Measurements from ENCODE around the gene CCT8L2.
"Not testable (repeated sequence)": the region's sequence is repeated elsewhere in the genome, so short reads cannot be mapped to it uniquely, and the experiment has no call there.

CCT8L2 gene

GRCh38 chr22:16555077-16555994, 37.3 kb downstream of the CCT8L2 start:
- not testable (repeated sequence) for H3K9ac ChIP-seq (ENCODE audit: low read length); H2BK120ac ChIP-seq (ENCODE audit: insufficient read depth, low read length, poor library complexity); H2BK12ac ChIP-seq (ENCODE audit: low read length); H3K27me3 ChIP-seq (ENCODE audit: insufficient read depth, low read length); H3K18ac ChIP-seq (ENCODE audit: low read length); H4K12ac ChIP-seq (ENCODE audit: low read depth, low read length); DNase-seq; H2AFZ ChIP-seq (ENCODE audit: insufficient read depth, low read length, poor library complexity); H3K79me2 ChIP-seq (ENCODE audit: control insufficient read depth, insufficient read depth, low read length, poor library complexity); H3K4me2 ChIP-seq (ENCODE audit: low read length); H3K14ac ChIP-seq (ENCODE audit: low read length); H2BK5ac ChIP-seq (ENCODE audit: low read depth, low read length, poor library complexity); H3K4me3 ChIP-seq (ENCODE audit: low read depth, low read length); H2AK5ac ChIP-seq (ENCODE audit: low read length); H3K27ac ChIP-seq (ENCODE audit: low read depth, low read length); H3K23ac ChIP-seq (ENCODE audit: low read length); H4K91ac ChIP-seq (ENCODE audit: low read depth, low read length); H3K4me1 ChIP-seq (ENCODE audit: control insufficient read depth in 1 of 2, insufficient read depth in 2 of 2, low read length in 2 of 2); H3K79me1 ChIP-seq (ENCODE audit: low read length); H3K4ac ChIP-seq (ENCODE audit: low read depth, low read length); H4K8ac ChIP-seq (ENCODE audit: low read depth, low read length); H3K36me3 ChIP-seq (ENCODE audit: control insufficient read depth in 1 of 2, insufficient read depth in 2 of 2, low read length in 2 of 2)
- peaks cover 20% of the 10 kb centered on the region for H3K9me3 ChIP-seq (ENCODE audit: insufficient read depth, low read depth, low read length)
- no CpG with 5 or more reads among the region's 8 CpGs for WGBS (ENCODE audit: extremely low coverage, insufficient coverage, insufficient read length)

- WGBS (ENCODE audit: extremely low coverage, insufficient coverage, insufficient read length), result no CpG with 5 or more reads among the region's 1 CpG
- not testable (repeated sequence) for H3K9me3 ChIP-seq (ENCODE audit: insufficient read depth, low read depth, low read length); H2AK5ac ChIP-seq (ENCODE audit: low read length); H3K79me2 ChIP-seq (ENCODE audit: control insufficient read depth, insufficient read depth, low read length, poor library complexity); H3K9ac ChIP-seq (ENCODE audit: low read length); H3K4ac ChIP-seq (ENCODE audit: low read depth, low read length); H2BK120ac ChIP-seq (ENCODE audit: insufficient read depth, low read length, poor library complexity); H3K36me3 ChIP-seq (ENCODE audit: control insufficient read depth in 1 of 2, insufficient read depth in 2 of 2, low read length in 2 of 2); H3K27me3 ChIP-seq (ENCODE audit: insufficient read depth, low read length); H3K4me1 ChIP-seq (ENCODE audit: control insufficient read depth in 1 of 2, insufficient read depth in 2 of 2, low read length in 2 of 2); H3K23ac ChIP-seq (ENCODE audit: low read length); H2BK5ac ChIP-seq (ENCODE audit: low read depth, low read length, poor library complexity); H3K4me3 ChIP-seq (ENCODE audit: low read depth, low read length); H2BK12ac ChIP-seq (ENCODE audit: low read length); H4K91ac ChIP-seq (ENCODE audit: low read depth, low read length); H4K8ac ChIP-seq (ENCODE audit: low read depth, low read length); H3K4me2 ChIP-seq (ENCODE audit: low read length); H3K27ac ChIP-seq (ENCODE audit: low read depth, low read length); H4K12ac ChIP-seq (ENCODE audit: low read depth, low read length); H3K18ac ChIP-seq (ENCODE audit: low read length); H3K79me1 ChIP-seq (ENCODE audit: low read length); H2AFZ ChIP-seq (ENCODE audit: insufficient read depth, low read length, poor library complexity); H3K14ac ChIP-seq (ENCODE audit: low read length)
- DNase-seq, result peak in 1 of 2 donors; percentile 51
These were observed 49.3 kb downstream of the CCT8L2 start for GRCh38 chr22:16543310-16543709.
